Neural cell (in vitro differentiated cells): ENCODE data around the gene SBK3. TPM values are rescaled to one million over a fixed set of nuclear protein-coding genes. Genes with fewer than 3 reads are reported as not detected.
"Not testable (repeated sequence)": the region's sequence is repeated elsewhere in the genome, so short reads cannot be mapped to it uniquely, and the experiment has no call there.

Source experiments
- H2AFZ ChIP-seq: fragments of 200-600, 300-800 bp; sonication (generic), shearing (Covaris generic); 2 replicates; pipeline ENCODE4 v1.6.0; 2014; ENCODE audit warnings: low read depth, mild to moderate bottlenecking, antibody characterized with exemption, low read length, moderate library complexity
- H3F3A ChIP-seq: fragments of 200-600 bp; shearing (Covaris generic); 2 replicates; pipeline ENCODE4 v1.6.1; 2016; ENCODE audit warnings: mild to moderate bottlenecking, moderate library complexity, mixed read lengths, antibody characterized with exemption, low read length; ENCODE audit not compliant: insufficient read depth, poor library complexity, severe bottlenecking
- H3K27ac ChIP-seq: fragments of 200-600, 300-800 bp; sonication (generic), shearing (Covaris generic); 2 replicates; pipeline ENCODE4 v1.5.1; 2014; ENCODE audit warnings: mild to moderate bottlenecking, low read length, moderate library complexity
- H3K27me3 ChIP-seq: fragments of 300-800, 200-600 bp; sonication (generic), shearing (Covaris generic); 2 replicates; pipeline ENCODE4 v1.6.0; 2014; ENCODE audit warnings: mild to moderate bottlenecking, low read depth, low read length, moderate library complexity; ENCODE audit not compliant: insufficient read depth
- H3K36me3 ChIP-seq: fragments of 300-800, 200-600 bp; sonication (generic), shearing (Covaris generic); 2 replicates; pipeline ENCODE4 v1.5.1; 2014; ENCODE audit warnings: mild to moderate bottlenecking, antibody characterized with exemption, low read length, moderate library complexity; ENCODE audit not compliant: insufficient read depth
- H3K4me2 ChIP-seq: fragments of 300-800, 200-600 bp; sonication (generic), shearing (Covaris generic); 2 replicates; pipeline ENCODE4 v1.6.0; 2014; ENCODE audit warnings: mild to moderate bottlenecking, low read length
- H3K4me3 ChIP-seq: fragments of 300-800, 200-600 bp; sonication (generic), shearing (Covaris generic); 2 replicates; pipeline ENCODE4 v1.5.1; 2014; ENCODE audit warnings: mild to moderate bottlenecking, low read length, moderate library complexity
- H3K79me2 ChIP-seq: fragments of 200-600 bp; shearing (Covaris generic); replicated peaks from 2 replicates; pipeline ENCODE4 v1.6.0; 2014; ENCODE audit warnings: mild to moderate bottlenecking, low read length, moderate library complexity; ENCODE audit not compliant: insufficient read depth
- H3K9ac ChIP-seq: fragments of 300-800, 200-600 bp; sonication (generic), shearing (Covaris generic); 2 replicates; pipeline ENCODE4 v1.6.1; 2016; ENCODE audit warnings: mild to moderate bottlenecking, low read length, mixed read lengths
- H3K9me2 ChIP-seq: fragments of 200-600 bp; shearing (Covaris generic); 2 replicates; pipeline ENCODE4 v1.6.1; 2016; ENCODE audit warnings: mild to moderate bottlenecking, low read length, mixed read lengths; ENCODE audit not compliant: insufficient read depth
- H3K9me3 ChIP-seq: fragments of 200-600, 300-800 bp; sonication (generic), shearing (Covaris generic); 2 replicates; pipeline ENCODE4 v1.6.1; 2016; ENCODE audit warnings: mild to moderate bottlenecking, mixed run types, low read length, moderate library complexity, mixed read lengths
- H4K20me1 ChIP-seq: fragments of 200-600 bp; shearing (Covaris generic); 2 replicates; pipeline ENCODE4 v1.6.1; 2016; ENCODE audit warnings: mild to moderate bottlenecking, mixed run types; ENCODE audit not compliant: insufficient read depth
- EP300 ChIP-seq: fragments of 450-650 bp; conservative IDR thresholded peaks from 2 replicates; pipeline ENCODE4 v1.6.1; 2014; ENCODE audit warnings: antibody characterized with exemption, mild to moderate bottlenecking, moderate library complexity; ENCODE audit not compliant: poor library complexity, severe bottlenecking
- EZH2 ChIP-seq: fragments of 200-600, 300-800 bp; shearing (Covaris generic), sonication (generic); IDR thresholded peaks from 2 replicates; pipeline ENCODE4 v1.6.1; 2014; ENCODE audit warnings: antibody characterized with exemption, low read length, borderline replicate concordance, mild to moderate bottlenecking; ENCODE audit not compliant: insufficient read depth, poor library complexity, severe bottlenecking
- MXI1 ChIP-seq: fragments of 450-650 bp; conservative IDR thresholded peaks from 2 replicates; pipeline ENCODE4 v1.6.1; 2014; ENCODE audit warnings: antibody characterized with exemption, mild to moderate bottlenecking; ENCODE audit not compliant: poor library complexity, severe bottlenecking
- RAD21 ChIP-seq: fragments of 450-650 bp; conservative IDR thresholded peaks from 2 replicates; pipeline ENCODE4 v1.6.1; 2014; ENCODE audit warnings: antibody characterized with exemption, mild to moderate bottlenecking, moderate library complexity
- SMC3 ChIP-seq: fragments of 450-650 bp; conservative IDR thresholded peaks from 2 replicates; pipeline ENCODE4 v1.6.1; 2014; ENCODE audit warnings: antibody characterized with exemption, mild to moderate bottlenecking, moderate library complexity; ENCODE audit not compliant: poor library complexity
- TAF1 ChIP-seq: IDR thresholded peaks from 2 replicates; pipeline ENCODE4 v1.6.1; 2012; ENCODE audit warnings: low read depth
- polyA plus RNA-seq: library from polyadenylated mRNA; depleted of rRNA; stranded (reverse); fragments of >200 nt; gene quantifications from 2 replicates; pipeline ENCODE4 v1.2.3, GENCODE V29; 2014
- TF ChIP-seq, protein P1 (sequence below): IDR thresholded peaks from 2 replicates; pipeline ENCODE4 v1.6.1; 2012; ENCODE audit warnings: borderline replicate concordance

The SBK3 gene
- polyA plus RNA-seq, 1 donor from 2014 or later, result not detected

DNA sequence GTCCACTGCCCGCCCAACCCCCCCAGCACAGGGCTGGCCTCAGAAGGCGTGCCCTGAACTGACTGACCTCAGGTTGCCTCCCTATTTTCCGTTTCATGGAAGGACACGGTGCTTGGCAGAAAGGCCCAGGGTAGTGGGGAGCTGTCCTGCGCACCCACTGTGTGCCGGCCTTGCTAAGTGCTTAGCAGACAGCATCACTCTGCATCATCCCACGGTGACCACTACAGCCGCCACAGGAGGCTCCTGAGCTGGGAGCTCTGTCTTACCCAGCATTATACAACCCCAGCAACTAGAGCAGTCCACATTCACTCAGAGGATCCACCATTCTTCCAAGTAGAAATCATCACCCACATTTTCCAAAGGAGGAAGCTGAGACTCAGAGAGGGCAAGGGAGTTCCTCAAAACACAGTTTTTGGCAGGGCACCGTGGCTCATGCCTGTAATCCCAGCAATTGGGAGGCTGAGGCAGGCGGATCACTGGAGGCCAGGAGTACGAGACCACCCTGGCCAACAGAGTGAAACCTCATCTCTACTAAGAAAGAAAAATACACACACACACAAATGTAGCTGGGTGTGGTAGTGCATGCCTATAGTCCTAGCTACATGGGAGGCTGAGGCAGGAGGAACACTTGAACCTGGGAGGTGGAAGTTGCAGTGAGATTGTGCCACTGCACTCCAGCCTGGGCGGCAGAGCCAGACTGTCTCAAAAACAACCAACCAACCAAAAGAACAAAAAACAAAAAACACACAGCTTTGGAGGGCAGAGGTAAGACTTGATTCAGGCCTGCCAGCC lies 10.0 kb downstream of the SBK3 start:
- H3K9ac ChIP-seq, result no peak overlapping the region
- TF ChIP-seq TAF1 (no peak), RAD21 (no peak), EZH2 (no peak), MXI1 (no peak), EP300 (no peak)
- TF ChIP-seq, protein P1, sequence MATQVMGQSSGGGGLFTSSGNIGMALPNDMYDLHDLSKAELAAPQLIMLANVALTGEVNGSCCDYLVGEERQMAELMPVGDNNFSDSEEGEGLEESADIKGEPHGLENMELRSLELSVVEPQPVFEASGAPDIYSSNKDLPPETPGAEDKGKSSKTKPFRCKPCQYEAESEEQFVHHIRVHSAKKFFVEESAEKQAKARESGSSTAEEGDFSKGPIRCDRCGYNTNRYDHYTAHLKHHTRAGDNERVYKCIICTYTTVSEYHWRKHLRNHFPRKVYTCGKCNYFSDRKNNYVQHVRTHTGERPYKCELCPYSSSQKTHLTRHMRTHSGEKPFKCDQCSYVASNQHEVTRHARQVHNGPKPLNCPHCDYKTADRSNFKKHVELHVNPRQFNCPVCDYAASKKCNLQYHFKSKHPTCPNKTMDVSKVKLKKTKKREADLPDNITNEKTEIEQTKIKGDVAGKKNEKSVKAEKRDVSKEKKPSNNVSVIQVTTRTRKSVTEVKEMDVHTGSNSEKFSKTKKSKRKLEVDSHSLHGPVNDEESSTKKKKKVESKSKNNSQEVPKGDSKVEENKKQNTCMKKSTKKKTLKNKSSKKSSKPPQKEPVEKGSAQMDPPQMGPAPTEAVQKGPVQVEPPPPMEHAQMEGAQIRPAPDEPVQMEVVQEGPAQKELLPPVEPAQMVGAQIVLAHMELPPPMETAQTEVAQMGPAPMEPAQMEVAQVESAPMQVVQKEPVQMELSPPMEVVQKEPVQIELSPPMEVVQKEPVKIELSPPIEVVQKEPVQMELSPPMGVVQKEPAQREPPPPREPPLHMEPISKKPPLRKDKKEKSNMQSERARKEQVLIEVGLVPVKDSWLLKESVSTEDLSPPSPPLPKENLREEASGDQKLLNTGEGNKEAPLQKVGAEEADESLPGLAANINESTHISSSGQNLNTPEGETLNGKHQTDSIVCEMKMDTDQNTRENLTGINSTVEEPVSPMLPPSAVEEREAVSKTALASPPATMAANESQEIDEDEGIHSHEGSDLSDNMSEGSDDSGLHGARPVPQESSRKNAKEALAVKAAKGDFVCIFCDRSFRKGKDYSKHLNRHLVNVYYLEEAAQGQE, result no peak
- no peak overlapping the region for H2AFZ ChIP-seq
- H3K27me3 ChIP-seq, result no peaks in the 10 kb centered on the region
- H3K4me2 ChIP-seq, result no peak overlapping the region
- no peaks in the 10 kb centered on the region for H3K9me2 ChIP-seq
- no peaks in the 10 kb centered on the region for H4K20me1 ChIP-seq
- H3K79me2 ChIP-seq, result no peaks in the 10 kb centered on the region
- no peaks in the 10 kb centered on the region for H3F3A ChIP-seq
- no peak overlapping the region for H3K27ac ChIP-seq
- H3K9me3 ChIP-seq, result no peaks in the 10 kb centered on the region
- no peaks in the 10 kb centered on the region for H3K36me3 ChIP-seq
- H3K4me3 ChIP-seq, result no peak overlapping the region

DNA sequence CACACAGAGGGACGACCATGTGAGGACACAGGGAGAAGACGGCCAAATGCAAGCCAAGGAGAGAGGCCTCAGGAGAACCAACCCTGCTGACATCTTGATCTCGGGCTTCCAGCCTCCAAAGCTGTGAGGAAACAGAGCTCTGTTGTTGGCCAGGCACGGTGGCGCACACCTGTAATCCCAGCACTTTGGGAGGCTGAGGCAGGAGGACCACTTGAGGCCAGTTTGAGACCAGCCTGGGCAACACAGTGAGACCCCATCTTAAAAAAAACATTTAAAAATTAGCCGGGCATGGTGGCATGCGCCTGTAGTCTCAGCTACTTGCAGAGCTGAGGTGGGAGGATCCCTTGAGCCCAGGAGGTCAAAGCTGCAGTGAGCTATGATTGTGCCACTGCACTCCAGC lies 11.1 kb downstream of the SBK3 start:
- H3K27ac ChIP-seq, H3K9me2 ChIP-seq, H4K20me1 ChIP-seq, H3K9ac ChIP-seq, H3F3A ChIP-seq, H3K4me2 ChIP-seq, H3K36me3 ChIP-seq, H2AFZ ChIP-seq, H3K27me3 ChIP-seq, H3K79me2 ChIP-seq, H3K4me3 ChIP-seq, H3K9me3 ChIP-seq: not testable (repeated sequence)

DNA sequence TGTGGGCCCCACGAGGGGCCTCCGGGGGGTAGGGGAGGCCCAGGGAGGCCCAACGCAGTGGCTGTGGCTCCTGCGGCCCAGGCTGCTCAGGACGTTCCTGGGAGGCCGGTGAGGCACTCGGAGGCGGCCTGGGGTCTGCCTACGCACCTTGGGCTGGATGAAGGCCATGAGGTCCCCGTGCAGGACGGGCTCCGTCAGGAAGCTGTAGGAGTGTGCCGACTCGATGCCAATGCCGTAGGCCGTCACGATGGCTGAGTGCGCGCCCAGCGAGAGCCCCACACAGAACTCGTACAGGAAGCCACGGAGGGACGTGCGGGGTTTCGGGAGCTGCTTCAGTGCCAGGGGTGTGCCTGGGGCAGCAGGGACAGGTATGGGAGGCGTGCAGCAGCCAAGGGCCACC lies 14.3 kb downstream of the SBK3 start:
- Histone ChIP-seq H3K9me3 (no peaks in the 10 kb centered on the region), H4K20me1 (no peaks in the 10 kb centered on the region), H3F3A (no peaks in the 10 kb centered on the region), H3K79me2 (no peaks in the 10 kb centered on the region), H3K9me2 (no peaks in the 10 kb centered on the region), H3K4me2 (no peak overlapping the region), H3K9ac (no peak overlapping the region), H3K27ac (no peak overlapping the region), H3K36me3 (no peaks in the 10 kb centered on the region), H3K4me3 (no peak overlapping the region), H2AFZ (no peak overlapping the region), H3K27me3 (no peaks in the 10 kb centered on the region)
- no peak for TF ChIP-seq MXI1
- no peak for TF ChIP-seq EP300
- TF ChIP-seq SMC3, result no peak
- no peak for TF ChIP-seq RAD21
